SK-N-SH (cell line): ENCODE measurements around the gene TEK. TPM values are rescaled to one million over a fixed set of nuclear protein-coding genes. Genes with fewer than 3 reads are reported as not detected.

ENCODE experiments used
- CTCF ChIA-PET: fragments of 300-600, 350-600 bp; formaldehyde crosslinking; extraction: SDS; loops from one replicate; lab custom pipeline; 2021; lab: Yijun Ruan, JAX
- POLR2A ChIA-PET: fragments of 350-600 bp; sonication (Branson Sonifier 250); formaldehyde crosslinking; extraction: SDS; loops from one replicate; lab custom pipeline; 2020; ENCODE audit warnings: antibody characterized with exemption, inconsistent platforms; lab: Yijun Ruan, JAX
- DNase-seq: peaks from one replicate; pipeline ENCODE4 v3.0.0; 2012
- H2AFZ ChIP-seq: fragments of 200-600 bp; sonication (generic); 2 replicates; pipeline ENCODE4 v1.8.1; 2016; ENCODE audit warnings: antibody characterized with exemption, mild to moderate bottlenecking, low read depth
- H3F3A ChIP-seq: fragments of 200-600 bp; sonication (generic); replicated peaks from 2 replicates; pipeline ENCODE3; 2016; ENCODE audit warnings: antibody characterized with exemption, mild to moderate bottlenecking; ENCODE audit not compliant: insufficient read depth
- H3K27ac ChIP-seq, 2 experiments: fragments of 200-500 bp in 1 of 2; fragments of 200-600 bp in 1 of 2; sonication (Bioruptor generic) in 1 of 2; sonication (generic), shearing (Covaris generic) in 1 of 2; 2 replicates each; pipeline versions ENCODE4 v1.5.1 to v1.6.1; 2014 to 2016; ENCODE audit warnings: low read depth in 2 of 2, inconsistent platforms in 1 of 2, low read length in 1 of 2, mild to moderate bottlenecking in 1 of 2, mixed read lengths in 1 of 2
- H3K27me3 ChIP-seq: fragments of 200-600 bp; sonication (generic), shearing (Covaris generic); 2 replicates; pipeline ENCODE4 v1.6.1; 2016; ENCODE audit warnings: mixed run types; ENCODE audit not compliant: insufficient read depth
- H3K36me3 ChIP-seq, 2 experiments: fragments of 200-500 bp in 1 of 2; fragments of 200-600 bp in 1 of 2; sonication (Bioruptor generic) in 1 of 2; sonication (generic) in 1 of 2; replicated peaks in 1 of 2; 2 replicates each; pipeline versions ENCODE3 to v1.5.1; 2014 to 2016; ENCODE audit warnings: low read length in 1 of 2, mild to moderate bottlenecking in 1 of 2; ENCODE audit not compliant: insufficient read depth in 2 of 2, control insufficient read depth in 1 of 2
- H3K4me1 ChIP-seq, 2 experiments: fragments of 200-500 bp in 1 of 2; fragments of 200-600 bp in 1 of 2; sonication (Bioruptor generic) in 1 of 2; sonication (generic), shearing (Covaris generic) in 1 of 2; 2 replicates each; pipeline versions ENCODE4 v1.5.1 to v1.6.1; 2014 to 2016; ENCODE audit warnings: low read depth in 1 of 2, low read length in 1 of 2, mixed run types in 1 of 2; ENCODE audit not compliant: insufficient read depth in 2 of 2, control insufficient read depth in 1 of 2
- H3K4me2 ChIP-seq: fragments of 200-600 bp; sonication (generic), shearing (Covaris generic); 2 replicates; pipeline ENCODE4 v1.6.1; 2017; ENCODE audit warnings: mixed run types
- H3K4me3 ChIP-seq, 2 experiments: fragments of 200-500 bp in 1 of 2; fragments of 200-600 bp in 1 of 2; sonication (Bioruptor generic) in 1 of 2; sonication (generic), shearing (Covaris generic) in 1 of 2; 2 replicates each; pipeline versions ENCODE4 v1.5.1 to v1.8.1; 2014 to 2016; ENCODE audit warnings: low read depth in 2 of 2, inconsistent platforms in 1 of 2, low read length in 1 of 2, mild to moderate bottlenecking in 1 of 2, mixed read lengths in 1 of 2, moderate library complexity in 1 of 2
- H3K79me2 ChIP-seq: fragments of 200-600 bp; sonication (generic); 2 replicates; pipeline ENCODE4 v1.8.1; 2017; ENCODE audit warnings: mild to moderate bottlenecking; ENCODE audit not compliant: insufficient read depth
- H3K9ac ChIP-seq: fragments of 200-600 bp; sonication (generic); 2 replicates; pipeline ENCODE4 v1.6.1; 2017; ENCODE audit warnings: mixed run types
- H3K9me2 ChIP-seq: fragments of 200-600 bp; sonication (generic); 2 replicates; pipeline ENCODE4 v1.6.1; 2017; ENCODE audit warnings: mixed run types
- H3K9me3 ChIP-seq: fragments of 200-600 bp; sonication (generic); 2 replicates; pipeline ENCODE4 v1.6.1; 2017; ENCODE audit warnings: mixed run types, mild to moderate bottlenecking, moderate library complexity
- H4K20me1 ChIP-seq: fragments of 200-600 bp; sonication (generic); 2 replicates; pipeline ENCODE4 v1.6.1; 2017; ENCODE audit warnings: mild to moderate bottlenecking, mixed run types; ENCODE audit not compliant: insufficient read depth
- ELF1 ChIP-seq: IDR thresholded peaks from 2 replicates; pipeline ENCODE4 v1.4.0; 2012
- FOSL2 ChIP-seq: IDR thresholded peaks from 2 replicates; pipeline ENCODE4 v1.4.0; 2012; ENCODE audit warnings: low read depth, mild to moderate bottlenecking, moderate library complexity, borderline replicate concordance
- FOXJ3 ChIP-seq: sonication (generic); formaldehyde crosslinking; IDR thresholded peaks from 2 replicates; pipeline ENCODE4 v1.5.1; 2020; ENCODE audit warnings: mild to moderate bottlenecking, missing genetic modification reagents
- FOXM1 ChIP-seq: IDR thresholded peaks from 2 replicates; pipeline ENCODE4 v1.4.0; 2012; ENCODE audit warnings: low read depth, mild to moderate bottlenecking
- GABPA ChIP-seq: IDR thresholded peaks from 2 replicates; pipeline ENCODE4 v1.4.0; 2012; ENCODE audit warnings: low read depth, mild to moderate bottlenecking
- MEF2A ChIP-seq: IDR thresholded peaks from 2 replicates; pipeline ENCODE4 v1.4.0; 2012; ENCODE audit warnings: low read depth, borderline replicate concordance
- NFIC ChIP-seq: IDR thresholded peaks from 2 replicates; pipeline ENCODE4 v1.4.0; 2012; ENCODE audit warnings: borderline replicate concordance
- RAD21 ChIP-seq: IDR thresholded peaks from 2 replicates; pipeline ENCODE4 v1.6.1; 2012; ENCODE audit warnings: mild to moderate bottlenecking, low read length
- SIN3A ChIP-seq: IDR thresholded peaks from 2 replicates; pipeline ENCODE4 v1.6.1; 2012; ENCODE audit warnings: low read depth, mild to moderate bottlenecking, low read length, moderate library complexity, borderline replicate concordance
- SMC3 ChIP-seq: IDR thresholded peaks from 2 replicates; pipeline ENCODE4 v1.6.1; 2012; ENCODE audit warnings: low read depth, low read length, improper control_type of control experiment
- TCF12 ChIP-seq: IDR thresholded peaks from 2 replicates; pipeline ENCODE4 v1.4.0; 2012
- YY1 ChIP-seq: IDR thresholded peaks from 2 replicates; pipeline ENCODE4 v1.4.0; 2012; ENCODE audit warnings: low read depth, mild to moderate bottlenecking
- WGBS: methylation state at CpG from one replicate; pipeline ENCODE4 v1.1.6; 2017; ENCODE audit warnings: low lambda C conversion rate; 5-methylcytosine and 5-hydroxymethylcytosine counted together
- polyA plus RNA-seq, 3 experiments: library from polyadenylated mRNA; depleted of rRNA; stranded (reverse); fragments of >200 nt; gene quantifications; 2 replicates each; pipeline ENCODE4 v1.2.3, GENCODE V29; 2012
- TF ChIP-seq, protein P1 (sequence below): IDR thresholded peaks from 2 replicates; pipeline ENCODE4 v1.4.0; 2012; ENCODE audit warnings: low read depth
- TF ChIP-seq, protein P2 (sequence below): fragments of 150-350 bp; IDR thresholded peaks from 2 replicates; pipeline ENCODE4 v1.6.1; 2016; ENCODE audit warnings: mild to moderate bottlenecking, low read depth, low read length
- TF ChIP-seq, protein P3 (sequence below): IDR thresholded peaks from 2 replicates; pipeline ENCODE4 v1.6.1; 2012; ENCODE audit warnings: mild to moderate bottlenecking, low read depth, low read length, moderate library complexity
- TF ChIP-seq, protein P4 (sequence below): IDR thresholded peaks from 2 replicates; pipeline ENCODE4; 2012
- TF ChIP-seq, protein P5 (sequence below): fragments of 200-600 bp; sonication (generic); IDR thresholded peaks from 2 replicates; pipeline ENCODE4 v1.6.1; 2017; ENCODE audit warnings: antibody characterized with exemption, mild to moderate bottlenecking, moderate library complexity

Gene TEK
- polyA plus RNA-seq, 1 of the 3 experiments (the other 2 are of a cell fraction) = 0.03 TPM

DNA sequence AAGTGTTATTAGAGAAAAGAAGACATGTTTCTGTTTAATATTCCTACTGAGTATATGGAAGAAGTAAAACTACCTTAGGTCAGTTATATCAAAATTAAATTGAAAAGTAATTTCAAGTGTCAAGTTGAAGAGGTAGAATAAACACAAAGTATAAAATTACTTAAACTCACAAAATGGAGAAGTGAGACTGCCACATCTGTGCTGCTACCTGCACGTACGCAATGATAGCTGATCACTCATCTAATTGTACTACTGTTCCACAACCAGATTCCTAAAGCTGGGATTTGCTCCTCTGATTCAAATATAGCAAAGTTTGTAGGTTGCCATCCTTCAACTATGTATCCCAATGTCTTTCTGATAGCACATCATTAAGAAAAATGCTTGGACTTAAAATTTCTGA lies 163.1 kb downstream of the TEK start:
- CTCF ChIA-PET = no interaction called here
- 94% methylated on average over 2 of the region's 2 CpGs for WGBS
- POLR2A ChIA-PET = no interaction called here

More for the DNA sequence above, 163.1 kb downstream of the TEK start:
- TF ChIP-seq ELF1 (no peak), FOSL2 (no peak), TCF12 (no peak), MEF2A (no peak), SMC3 (no peak), SIN3A (no peak), YY1 (no peak), RAD21 (no peak), FOXJ3 (CRISPR knock-in tag) (no peak), GABPA (no peak), FOXM1 (no peak), NFIC (no peak)
- TF ChIP-seq, protein P1, sequence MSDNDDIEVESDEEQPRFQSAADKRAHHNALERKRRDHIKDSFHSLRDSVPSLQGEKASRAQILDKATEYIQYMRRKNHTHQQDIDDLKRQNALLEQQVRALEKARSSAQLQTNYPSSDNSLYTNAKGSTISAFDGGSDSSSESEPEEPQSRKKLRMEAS = no peak
- TF ChIP-seq, protein P2, sequence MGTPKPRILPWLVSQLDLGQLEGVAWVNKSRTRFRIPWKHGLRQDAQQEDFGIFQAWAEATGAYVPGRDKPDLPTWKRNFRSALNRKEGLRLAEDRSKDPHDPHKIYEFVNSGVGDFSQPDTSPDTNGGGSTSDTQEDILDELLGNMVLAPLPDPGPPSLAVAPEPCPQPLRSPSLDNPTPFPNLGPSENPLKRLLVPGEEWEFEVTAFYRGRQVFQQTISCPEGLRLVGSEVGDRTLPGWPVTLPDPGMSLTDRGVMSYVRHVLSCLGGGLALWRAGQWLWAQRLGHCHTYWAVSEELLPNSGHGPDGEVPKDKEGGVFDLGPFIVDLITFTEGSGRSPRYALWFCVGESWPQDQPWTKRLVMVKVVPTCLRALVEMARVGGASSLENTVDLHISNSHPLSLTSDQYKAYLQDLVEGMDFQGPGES = no peak
- TF ChIP-seq, protein P3, sequence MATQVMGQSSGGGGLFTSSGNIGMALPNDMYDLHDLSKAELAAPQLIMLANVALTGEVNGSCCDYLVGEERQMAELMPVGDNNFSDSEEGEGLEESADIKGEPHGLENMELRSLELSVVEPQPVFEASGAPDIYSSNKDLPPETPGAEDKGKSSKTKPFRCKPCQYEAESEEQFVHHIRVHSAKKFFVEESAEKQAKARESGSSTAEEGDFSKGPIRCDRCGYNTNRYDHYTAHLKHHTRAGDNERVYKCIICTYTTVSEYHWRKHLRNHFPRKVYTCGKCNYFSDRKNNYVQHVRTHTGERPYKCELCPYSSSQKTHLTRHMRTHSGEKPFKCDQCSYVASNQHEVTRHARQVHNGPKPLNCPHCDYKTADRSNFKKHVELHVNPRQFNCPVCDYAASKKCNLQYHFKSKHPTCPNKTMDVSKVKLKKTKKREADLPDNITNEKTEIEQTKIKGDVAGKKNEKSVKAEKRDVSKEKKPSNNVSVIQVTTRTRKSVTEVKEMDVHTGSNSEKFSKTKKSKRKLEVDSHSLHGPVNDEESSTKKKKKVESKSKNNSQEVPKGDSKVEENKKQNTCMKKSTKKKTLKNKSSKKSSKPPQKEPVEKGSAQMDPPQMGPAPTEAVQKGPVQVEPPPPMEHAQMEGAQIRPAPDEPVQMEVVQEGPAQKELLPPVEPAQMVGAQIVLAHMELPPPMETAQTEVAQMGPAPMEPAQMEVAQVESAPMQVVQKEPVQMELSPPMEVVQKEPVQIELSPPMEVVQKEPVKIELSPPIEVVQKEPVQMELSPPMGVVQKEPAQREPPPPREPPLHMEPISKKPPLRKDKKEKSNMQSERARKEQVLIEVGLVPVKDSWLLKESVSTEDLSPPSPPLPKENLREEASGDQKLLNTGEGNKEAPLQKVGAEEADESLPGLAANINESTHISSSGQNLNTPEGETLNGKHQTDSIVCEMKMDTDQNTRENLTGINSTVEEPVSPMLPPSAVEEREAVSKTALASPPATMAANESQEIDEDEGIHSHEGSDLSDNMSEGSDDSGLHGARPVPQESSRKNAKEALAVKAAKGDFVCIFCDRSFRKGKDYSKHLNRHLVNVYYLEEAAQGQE = no peak
- TF ChIP-seq, protein P4, sequence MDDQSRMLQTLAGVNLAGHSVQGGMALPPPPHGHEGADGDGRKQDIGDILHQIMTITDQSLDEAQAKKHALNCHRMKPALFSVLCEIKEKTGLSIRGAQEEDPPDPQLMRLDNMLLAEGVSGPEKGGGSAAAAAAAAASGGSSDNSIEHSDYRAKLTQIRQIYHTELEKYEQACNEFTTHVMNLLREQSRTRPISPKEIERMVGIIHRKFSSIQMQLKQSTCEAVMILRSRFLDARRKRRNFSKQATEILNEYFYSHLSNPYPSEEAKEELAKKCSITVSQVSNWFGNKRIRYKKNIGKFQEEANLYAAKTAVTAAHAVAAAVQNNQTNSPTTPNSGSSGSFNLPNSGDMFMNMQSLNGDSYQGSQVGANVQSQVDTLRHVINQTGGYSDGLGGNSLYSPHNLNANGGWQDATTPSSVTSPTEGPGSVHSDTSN = no peak
- TF ChIP-seq, protein P5, sequence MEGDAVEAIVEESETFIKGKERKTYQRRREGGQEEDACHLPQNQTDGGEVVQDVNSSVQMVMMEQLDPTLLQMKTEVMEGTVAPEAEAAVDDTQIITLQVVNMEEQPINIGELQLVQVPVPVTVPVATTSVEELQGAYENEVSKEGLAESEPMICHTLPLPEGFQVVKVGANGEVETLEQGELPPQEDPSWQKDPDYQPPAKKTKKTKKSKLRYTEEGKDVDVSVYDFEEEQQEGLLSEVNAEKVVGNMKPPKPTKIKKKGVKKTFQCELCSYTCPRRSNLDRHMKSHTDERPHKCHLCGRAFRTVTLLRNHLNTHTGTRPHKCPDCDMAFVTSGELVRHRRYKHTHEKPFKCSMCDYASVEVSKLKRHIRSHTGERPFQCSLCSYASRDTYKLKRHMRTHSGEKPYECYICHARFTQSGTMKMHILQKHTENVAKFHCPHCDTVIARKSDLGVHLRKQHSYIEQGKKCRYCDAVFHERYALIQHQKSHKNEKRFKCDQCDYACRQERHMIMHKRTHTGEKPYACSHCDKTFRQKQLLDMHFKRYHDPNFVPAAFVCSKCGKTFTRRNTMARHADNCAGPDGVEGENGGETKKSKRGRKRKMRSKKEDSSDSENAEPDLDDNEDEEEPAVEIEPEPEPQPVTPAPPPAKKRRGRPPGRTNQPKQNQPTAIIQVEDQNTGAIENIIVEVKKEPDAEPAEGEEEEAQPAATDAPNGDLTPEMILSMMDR = no peak
- TF ChIP-seq, all 33 proteins: peak for 0
- H3K9ac ChIP-seq = no peak overlapping the region
- DNase-seq = no peak
- H3K9me2 ChIP-seq = no peaks in the 10 kb centered on the region
- H2AFZ ChIP-seq = no peak overlapping the region
- no peaks in the 10 kb centered on the region for H3K36me3 ChIP-seq
- no peaks in the 10 kb centered on the region for H4K20me1 ChIP-seq
- peaks cover 4% of the 10 kb centered on the region for H3F3A ChIP-seq
- no peaks in the 10 kb centered on the region for H3K27me3 ChIP-seq
- H3K4me2 ChIP-seq = no peak overlapping the region
- H3K9me3 ChIP-seq = no peaks in the 10 kb centered on the region
- no peaks in the 10 kb centered on the region for H3K79me2 ChIP-seq
- H3K4me3 ChIP-seq = no peak overlapping the region
- H3K27ac ChIP-seq = no peak overlapping the region
- no peaks in the 10 kb centered on the region; a peak in 1 of 4 replicates for H3K4me1 ChIP-seq
